HPDE6-E6E7 (cell line): Measurements from ENCODE around the gene TPI1.
A peak's percentile ranks its signal among the peaks of the same experiment; 100 is the strongest.

Experiments
- DNase-seq: peaks from one replicate; pipeline ENCODE4 v3.0.0; 2011; ENCODE audit warnings: missing footprints; ENCODE audit errors: extremely low spot score

TPI1 gene

GRCh38 chr12:6867413-6868210, at the start of gene TPI1:
Gene TPI1, plus strand, starts transcription at chr12:6867531. Its CDS starts 36 bp downstream, at chr12:6867567.
- DNase-seq, result peak; percentile 77

GRCh38 chr12:6817662-6818157, 49.6 kb upstream of the TPI1 start:
- no peak for DNase-seq

GRCh38 chr12:6818222-6818621, 49.1 kb upstream of the TPI1 start:
- DNase-seq, result no peak

GRCh38 chr12:6818645-6819044, 48.7 kb upstream of the TPI1 start:
- DNase-seq, result no peak

GRCh38 chr12:6819106-6820030, 48.0 kb upstream of the TPI1 start:
- no peak for DNase-seq

GRCh38 chr12:6820166-6820565, 47.2 kb upstream of the TPI1 start:
- DNase-seq, result no peak

- no peak for DNase-seq
Measured at GRCh38 chr12:6821591-6822425, 45.5 kb upstream of the TPI1 start, which contains the start of gene GPR162. Gene GPR162, plus strand, starts transcription at chr12:6821821. Its CDS starts 2,078 bp downstream, at chr12:6823899.

GRCh38 chr12:6822426-6823135, 44.8 kb upstream of the TPI1 start:
- no peak for DNase-seq

GRCh38 chr12:6823182-6824084, 43.9 kb upstream of the TPI1 start:
- no peak for DNase-seq

GRCh38 chr12:6824085-6824775, 43.1 kb upstream of the TPI1 start:
- no peak for DNase-seq

- peak; percentile 33 for DNase-seq
Measured at GRCh38 chr12:6824901-6825381, 42.4 kb upstream of the TPI1 start.

- peak; percentile 77 for DNase-seq
Measured at GRCh38 chr12:6825398-6826124, 41.8 kb upstream of the TPI1 start.

GRCh38 chr12:6826125-6826733, 41.1 kb upstream of the TPI1 start:
- DNase-seq, result no peak

- DNase-seq, result no peak
Measured at GRCh38 chr12:6826734-6827436, 40.4 kb upstream of the TPI1 start.

- peak; percentile 79 for DNase-seq
Measured at GRCh38 chr12:6827437-6827911, 39.9 kb upstream of the TPI1 start.

- peak; percentile 34 for DNase-seq
Measured at GRCh38 chr12:6827982-6828780, 39.1 kb upstream of the TPI1 start, which contains the start of gene P3H3. Gene P3H3, plus strand, starts transcription at chr12:6828407. Its CDS starts 34 bp downstream, at chr12:6828441.
